DOHH2 (cell line): ENCODE data around the gene DNAH10.

Experiments
- H3F3A ChIP-seq: fragments of 200-600 bp; sonication (generic), shearing (Covaris generic); 2 replicates; pipeline ENCODE4 v1.6.0; 2016; ENCODE audit warnings: antibody characterized with exemption, mild to moderate bottlenecking; ENCODE audit not compliant: control insufficient read depth, insufficient read depth
- H3K27ac ChIP-seq: fragments of 200-600 bp; sonication (generic); 2 replicates; pipeline ENCODE4 v1.5.1; 2014; ENCODE audit warnings: low read depth, mild to moderate bottlenecking, low read length, moderate library complexity
- H3K27me3 ChIP-seq: fragments of 200-600 bp; sonication (generic); 2 replicates; pipeline ENCODE4 v1.6.1; 2014; ENCODE audit warnings: mild to moderate bottlenecking, low read length, mixed read lengths; ENCODE audit not compliant: control insufficient read depth
- H3K36me3 ChIP-seq: fragments of 200-600 bp; sonication (generic); 2 replicates; pipeline ENCODE4 v1.6.1; 2014; ENCODE audit warnings: mild to moderate bottlenecking, low read length, moderate library complexity, mixed read lengths; ENCODE audit not compliant: control insufficient read depth
- H3K4me1 ChIP-seq: fragments of 200-600 bp; sonication (generic); 2 replicates; pipeline ENCODE4 v1.6.1; 2014; ENCODE audit warnings: mild to moderate bottlenecking, low read length, mixed read lengths; ENCODE audit not compliant: control insufficient read depth
- H3K4me2 ChIP-seq: fragments of 200-600 bp; sonication (generic); 2 replicates; pipeline ENCODE4 v1.6.0; 2014; ENCODE audit warnings: mild to moderate bottlenecking, low read length, moderate library complexity
- H3K4me3 ChIP-seq: fragments of 200-600 bp; sonication (generic); 2 replicates; pipeline ENCODE4 v1.5.1; 2014; ENCODE audit warnings: mild to moderate bottlenecking, low read length, mixed read lengths
- H3K79me2 ChIP-seq: fragments of 200-600 bp; sonication (generic); 2 replicates; pipeline ENCODE4 v1.6.1; 2014; ENCODE audit warnings: mild to moderate bottlenecking, low read length, mixed read lengths; ENCODE audit not compliant: control insufficient read depth
- H3K9me2 ChIP-seq: fragments of 200-600 bp; sonication (generic); replicated peaks from 2 replicates; pipeline ENCODE4 v1.6.1; 2014; ENCODE audit warnings: mild to moderate bottlenecking, low read length, mixed read lengths; ENCODE audit not compliant: control insufficient read depth
- H3K9me3 ChIP-seq: fragments of 200-600 bp; sonication (generic); 2 replicates; pipeline ENCODE4 v1.6.1; 2014; ENCODE audit warnings: antibody characterized with exemption, low read length, mixed read lengths; ENCODE audit not compliant: control insufficient read depth, insufficient read depth
- H4K20me1 ChIP-seq: fragments of 200-600 bp; sonication (generic); 2 replicates; pipeline ENCODE4 v1.6.0; 2014; ENCODE audit warnings: low read depth, mild to moderate bottlenecking, antibody characterized with exemption, low read length, moderate library complexity; ENCODE audit not compliant: control insufficient read depth, insufficient read depth
- CTCF ChIP-seq: fragments of 200-600 bp; sonication (generic); IDR thresholded peaks from one replicate; pipeline ENCODE4 v1.5.1; 2014; ENCODE audit warnings: antibody characterized with exemption, mild to moderate bottlenecking, low read depth, low read length; ENCODE audit not compliant: poor library complexity, severe bottlenecking
- EZH2phosphoT487 ChIP-seq: fragments of 200-600 bp; sonication (generic); IDR thresholded peaks from 2 replicates; pipeline ENCODE4 v1.6.1; 2017; ENCODE audit warnings: borderline replicate concordance, mild to moderate bottlenecking, antibody characterized with exemption, low read length, moderate library complexity, mixed read lengths

Gene DNAH10

GRCh38 chr12:123873793-123874192 lies 111.7 kb downstream of the DNAH10 start:
- H3K79me2 ChIP-seq = no peaks in the 10 kb centered on the region
- 0 out of 2 replicates have a peak, but pooled peaks cover 6% of the 10 kb centered on the region for H3K27me3 ChIP-seq
- no peaks in the 10 kb centered on the region for H3K9me3 ChIP-seq
- TF ChIP-seq CTCF = no peak
- TF ChIP-seq EZH2phosphoT487 = no peak
- H3K36me3 ChIP-seq = no peaks in the 10 kb centered on the region
- H3K27ac ChIP-seq = no peak overlapping the region
- H4K20me1 ChIP-seq = no peaks in the 10 kb centered on the region
- H3F3A ChIP-seq = no peaks in the 10 kb centered on the region
- H3K9me2 ChIP-seq = no peaks in the 10 kb centered on the region
- no peak overlapping the region for H3K4me3 ChIP-seq
- H3K4me1 ChIP-seq = no peaks in the 10 kb centered on the region
- H3K4me2 ChIP-seq = no peak overlapping the region

GRCh38 chr12:123877968-123878367 lies 115.9 kb downstream of the DNAH10 start:
- TF ChIP-seq EZH2phosphoT487 (no peak), CTCF (no peak)
- no peak overlapping the region for H3K4me3 ChIP-seq
- no peaks in the 10 kb centered on the region; the same call in 1 of the 2 replicates for H3K27me3 ChIP-seq
- H3K79me2 ChIP-seq = no peaks in the 10 kb centered on the region
- H3K9me3 ChIP-seq = no peaks in the 10 kb centered on the region
- H4K20me1 ChIP-seq = no peaks in the 10 kb centered on the region
- H3K4me1 ChIP-seq = no peaks in the 10 kb centered on the region
- H3K36me3 ChIP-seq = no peaks in the 10 kb centered on the region
- no peaks in the 10 kb centered on the region for H3F3A ChIP-seq
- no peak overlapping the region for H3K4me2 ChIP-seq
- no peak overlapping the region for H3K27ac ChIP-seq
- H3K9me2 ChIP-seq = no peaks in the 10 kb centered on the region

GRCh38 chr12:123879101-123879500 lies 117.0 kb downstream of the DNAH10 start:
- no peaks in the 10 kb centered on the region for H3F3A ChIP-seq
- no peak overlapping the region for H3K4me3 ChIP-seq
- TF ChIP-seq EZH2phosphoT487 = no peak
- no peak for TF ChIP-seq CTCF
- H3K36me3 ChIP-seq = no peaks in the 10 kb centered on the region
- H3K9me3 ChIP-seq = no peaks in the 10 kb centered on the region
- no peaks in the 10 kb centered on the region for H3K4me1 ChIP-seq
- H3K27ac ChIP-seq = no peak overlapping the region
- H3K9me2 ChIP-seq = no peaks in the 10 kb centered on the region
- H4K20me1 ChIP-seq = no peaks in the 10 kb centered on the region
- H3K27me3 ChIP-seq = no peaks in the 10 kb centered on the region; the same call in 1 of the 2 replicates
- no peak overlapping the region for H3K4me2 ChIP-seq
- no peaks in the 10 kb centered on the region for H3K79me2 ChIP-seq

- no peaks in the 10 kb centered on the region; the same call in 1 of the 2 replicates for H3K27me3 ChIP-seq
- H3K9me3 ChIP-seq = no peaks in the 10 kb centered on the region
- H3F3A ChIP-seq = no peaks in the 10 kb centered on the region
- no peak overlapping the region for H3K4me3 ChIP-seq
- no peaks in the 10 kb centered on the region for H3K36me3 ChIP-seq
- H3K27ac ChIP-seq = no peak overlapping the region
- no peaks in the 10 kb centered on the region for H3K79me2 ChIP-seq
- no peaks in the 10 kb centered on the region for H3K4me1 ChIP-seq
- TF ChIP-seq CTCF (no peak), EZH2phosphoT487 (no peak)
- H3K9me2 ChIP-seq = no peaks in the 10 kb centered on the region
- H3K4me2 ChIP-seq = no peak overlapping the region
- no peaks in the 10 kb centered on the region for H4K20me1 ChIP-seq
Observed at GRCh38 chr12:123879691-123880090, 117.6 kb downstream of the DNAH10 start.
